ENCODE measurements around the gene PAX7. TPM values are rescaled to one million over a fixed set of nuclear protein-coding genes. Genes with fewer than 3 reads are reported as not detected.

PAX7 gene
- total and polyA plus RNA-seq, 2 donors (not counting 3 experiments of a cell fraction or from before 2014, with no cell fraction given) = not detected

GRCh38 chr1:18724801-18725200 lies 94.2 kb downstream of the PAX7 start:
- CTCF ChIA-PET = no interaction called here
- Histone ChIP-seq H3K4me1 (ENCODE audit: control insufficient read depth, extremely low read depth, insufficient read depth, low read length) (no peaks in the 10 kb centered on the region), H3K27ac (ENCODE audit: insufficient read depth, low read depth, low read length) (no peak overlapping the region), H3K79me2 (ENCODE audit: control insufficient read depth, insufficient read depth, low read length) (no peaks in the 10 kb centered on the region), H3K9me1 (replicated peaks; ENCODE audit: control insufficient read depth, extremely low read depth, insufficient read depth, low read length) (no peaks in the 10 kb centered on the region), H3K9ac (replicated peaks; ENCODE audit: extremely low read depth, insufficient read depth, low read length) (no peak overlapping the region), H4K20me1 (replicated peaks; ENCODE audit: control insufficient read depth, extremely low read depth, insufficient read depth, low read length) (no peaks in the 10 kb centered on the region), H3K36me3 (ENCODE audit: control insufficient read depth in 2 of 2, extremely low read depth in 1 of 2, insufficient read depth in 2 of 2, low read length in 2 of 2) (no peaks in the 10 kb centered on the region), H3K27me3 (ENCODE audit: control insufficient read depth in 2 of 2, insufficient read depth in 2 of 2, low read length in 2 of 2) (no peaks in the 10 kb centered on the region), H3K4me2 (ENCODE audit: insufficient read depth, low read length) (no peak overlapping the region), H3K4me3 (replicated peaks in 1 of 3; ENCODE audit: insufficient read depth in 1 of 3, low read depth in 1 of 3, low read length in 3 of 3) (no peak overlapping the region), H2AFZ (ENCODE audit: low read depth, low read length) (no peak overlapping the region), H3K9me3 (replicated peaks; ENCODE audit: control insufficient read depth, insufficient read depth, low read length) (no peaks in the 10 kb centered on the region)
- dilution Hi-C loops (cut with MboI; ENCODE audit: extremely low pct_ligation_motif_present, low sequenced_read_pairs) = no loop called here
- POLR2A ChIA-PET = no interaction called here
- DNase-seq (ENCODE audit: low read depth, low spot score) (no peak), FAIRE-seq (no peak)
- intact Hi-C loops (cut with micrococcal nuclease) = no loop called here
- TF ChIP-seq MAX (IDR thresholded peaks at IDR 0.05; ENCODE audit: insufficient read depth, insufficient read length) = no peak
- TF ChIP-seq FOS (IDR thresholded peaks at IDR 0.05; ENCODE audit: borderline replicate concordance, insufficient read depth, low read length) = no peak
- TF ChIP-seq POLR2A (IDR thresholded peaks at IDR 0.05; ENCODE audit: low read depth, low read length) = no peak
- TF ChIP-seq MYC (IDR thresholded peaks at IDR 0.05; ENCODE audit: low read depth, low read length) = no peak
- no peak for TF ChIP-seq GATA2 (IDR thresholded peaks at IDR 0.05; ENCODE audit: insufficient read depth, insufficient read length, low read depth, low read length)
- no peak for TF ChIP-seq JUN (IDR thresholded peaks at IDR 0.05; ENCODE audit: borderline replicate concordance, insufficient read depth, insufficient read length, low read depth)
- no peak for TF ChIP-seq POLR2AphosphoS5 (IDR thresholded peaks at IDR 0.05; ENCODE audit: insufficient read depth, low read depth, low read length)
- no peak for TF ChIP-seq CTCF (IDR thresholded peaks at IDR 0.05; ENCODE audit: extremely low read depth in 1 of 2, insufficient read depth in 1 of 2, low read depth in 1 of 2, low read length in 2 of 2)
- no peak for TF ChIP-seq EZH2 (IDR thresholded peaks at IDR 0.05; ENCODE audit: borderline replicate concordance, low read depth, low read length, severe bottlenecking)
- BruUV-seq (replicated peaks) = no TSS peak
